K562 (cell line): ENCODE results near the gene WBP1.

Experiments used
- CBX8 ChIP-seq: fragments of 200-600 bp; sonication (generic); IDR thresholded peaks from 2 replicates; pipeline ENCODE4 v1.6.1; 2012; ENCODE audit warnings: borderline replicate concordance, mixed run types, low read depth, mild to moderate bottlenecking, moderate library complexity, mixed read lengths, low read length, control low read depth, inconsistent platforms; ENCODE audit not compliant: poor library complexity, severe bottlenecking; ENCODE audit errors: extremely low read depth
- KAT8 ChIP-seq: fragments of 450-650 bp; IDR thresholded peaks from 2 replicates; pipeline ENCODE4 v1.6.1; 2016; ENCODE audit warnings: low read depth, mild to moderate bottlenecking
- MAZ ChIP-seq, 2 experiments: fragments of 450-650 bp in 1 of 2; sonication (generic) in 1 of 2; formaldehyde crosslinking; IDR thresholded peaks in 1 of 2; conservative IDR thresholded peaks in 1 of 2; 2 replicates each; pipeline versions ENCODE4 v1.4.0 to v1.5.0; 2020; ENCODE audit warnings: mild to moderate bottlenecking in 1 of 2, missing genetic modification reagents in 1 of 2
- U2AF1 ChIP-seq: fragments of 200-400 bp; formaldehyde crosslinking; optimal IDR thresholded peaks from 2 replicates; pipeline ENCODE3; 2017; ENCODE audit warnings: mild to moderate bottlenecking, low read depth, low read length, moderate library complexity
- ZFP1 ChIP-seq: fragments of 450-650 bp; formaldehyde crosslinking; IDR thresholded peaks from 2 replicates; pipeline ENCODE4 v1.4.0; 2020; ENCODE audit warnings: mild to moderate bottlenecking, mixed read lengths
- ZNF140 ChIP-seq: fragments of 250-450 bp; sonication (Bioruptor Pico); IDR thresholded peaks from 2 replicates; pipeline ENCODE4 v1.8.0; 2021; ENCODE audit warnings: moderate library complexity, mild to moderate bottlenecking, inconsistent platforms

DNA sequence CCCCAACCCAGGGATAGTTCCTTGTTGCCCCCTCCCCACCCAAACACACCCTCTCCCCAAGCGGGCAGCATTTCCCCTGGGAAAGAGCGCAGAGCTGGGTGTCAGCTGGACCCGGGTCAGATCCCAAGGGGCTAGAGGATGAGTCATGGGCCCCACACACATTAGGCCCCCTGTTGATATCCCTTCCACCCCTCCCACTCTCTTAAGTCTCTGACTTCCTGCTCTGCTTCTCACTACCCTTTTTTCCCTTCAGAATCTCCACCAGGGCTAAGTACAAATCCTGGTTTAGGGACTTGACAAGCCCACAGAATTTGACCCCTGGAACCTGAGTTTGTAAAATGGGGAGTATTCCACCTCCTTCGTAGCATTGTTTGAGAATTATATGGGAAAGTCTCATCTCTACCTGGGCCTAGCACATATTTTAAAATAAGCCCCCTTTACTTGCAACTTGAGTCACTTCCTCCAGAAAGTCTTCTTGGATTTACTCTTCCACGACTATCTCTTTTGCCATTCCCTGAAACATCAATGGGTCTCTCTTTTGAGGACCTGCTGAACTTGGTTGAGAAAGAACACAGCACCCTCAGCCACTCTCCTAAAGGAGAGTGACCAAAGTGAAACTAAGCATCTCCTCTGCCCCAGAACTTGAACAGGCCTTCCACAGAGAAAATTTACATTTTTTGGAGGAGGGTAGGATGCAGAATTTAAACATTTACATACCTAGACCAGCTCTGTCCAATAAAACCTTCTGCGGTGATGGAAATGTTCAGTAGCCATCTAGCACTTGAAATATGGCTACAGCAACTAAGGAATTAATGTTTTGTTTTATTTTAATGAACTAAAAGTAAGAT is 21.2 kb upstream of the WBP1 start:
- no peak for TF ChIP-seq KAT8
- no peak for TF ChIP-seq U2AF1
- TF ChIP-seq MAZ (CRISPR knock-in tag; conservative IDR thresholded peaks at IDR 0.05 in 1 of 2, IDR thresholded peaks at IDR 0.05 in 1 of 2), result no peak
- no peak for TF ChIP-seq ZFP1 (CRISPR knock-in tag)
- TF ChIP-seq CBX8, result no peak
- TF ChIP-seq ZNF140 (CRISPR knock-in tag), result no peak
